Body of pancreas (tissue), 4 donors: Measurements from ENCODE around the gene IFT122.

Experiments used
- POLR2A ChIP-seq, 3 donors: fragments of 450-650 bp; IDR thresholded peaks; one replicate each; pipeline ENCODE4 v1.6.1; 2016; ENCODE audit warnings: antibody characterized with exemption in 3 of 3, mild to moderate bottlenecking in 2 of 3
- TF ChIP-seq, protein P1 (sequence below), 7 experiments: fragments of 450-650 bp in 4 of 7; fragments of 200-600 bp in 3 of 7; sonication (generic) in 3 of 7; IDR thresholded peaks; one replicate each; pipeline ENCODE4 v1.5.1; 2016 to 2019; ENCODE audit warnings: antibody characterized with exemption in 7 of 7

DNA sequence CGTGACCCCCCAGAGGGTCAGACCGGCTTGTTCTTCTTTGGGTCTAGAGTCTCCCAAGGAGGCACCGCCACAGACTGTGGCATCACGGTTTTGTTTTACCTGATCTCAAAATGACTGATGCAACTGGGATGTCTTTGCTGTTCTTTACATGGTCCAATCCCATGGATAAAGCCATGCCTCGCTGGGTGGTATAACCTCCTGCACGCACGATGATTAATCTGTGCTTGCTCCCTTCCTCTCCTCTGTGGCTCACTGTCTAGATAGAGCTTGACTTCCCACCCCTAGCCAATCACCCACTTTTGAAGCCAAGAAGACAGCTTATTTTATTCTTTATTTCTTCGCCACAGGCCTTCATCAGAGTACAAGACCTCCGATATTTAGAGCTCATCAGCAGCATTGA, 51.8 kb downstream of the IFT122 start:
- TF ChIP-seq, protein P1, sequence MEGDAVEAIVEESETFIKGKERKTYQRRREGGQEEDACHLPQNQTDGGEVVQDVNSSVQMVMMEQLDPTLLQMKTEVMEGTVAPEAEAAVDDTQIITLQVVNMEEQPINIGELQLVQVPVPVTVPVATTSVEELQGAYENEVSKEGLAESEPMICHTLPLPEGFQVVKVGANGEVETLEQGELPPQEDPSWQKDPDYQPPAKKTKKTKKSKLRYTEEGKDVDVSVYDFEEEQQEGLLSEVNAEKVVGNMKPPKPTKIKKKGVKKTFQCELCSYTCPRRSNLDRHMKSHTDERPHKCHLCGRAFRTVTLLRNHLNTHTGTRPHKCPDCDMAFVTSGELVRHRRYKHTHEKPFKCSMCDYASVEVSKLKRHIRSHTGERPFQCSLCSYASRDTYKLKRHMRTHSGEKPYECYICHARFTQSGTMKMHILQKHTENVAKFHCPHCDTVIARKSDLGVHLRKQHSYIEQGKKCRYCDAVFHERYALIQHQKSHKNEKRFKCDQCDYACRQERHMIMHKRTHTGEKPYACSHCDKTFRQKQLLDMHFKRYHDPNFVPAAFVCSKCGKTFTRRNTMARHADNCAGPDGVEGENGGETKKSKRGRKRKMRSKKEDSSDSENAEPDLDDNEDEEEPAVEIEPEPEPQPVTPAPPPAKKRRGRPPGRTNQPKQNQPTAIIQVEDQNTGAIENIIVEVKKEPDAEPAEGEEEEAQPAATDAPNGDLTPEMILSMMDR (IDR thresholded peaks at IDR 0.05), result no peak
- TF ChIP-seq POLR2A (IDR thresholded peaks at IDR 0.05), result no peak
